Activated naive CD4-positive, alpha-beta T cell treated with anti-CD3 and anti-CD28 coated beads, Interleukin-2, amount 50 U/mL, for 72 hours (primary cell): ENCODE measurements around the gene THAP2. TPM values are rescaled to one million over a fixed set of nuclear protein-coding genes. Genes with fewer than 3 reads are reported as not detected.
A peak's percentile ranks its signal among the peaks of the same experiment; 100 is the strongest.

Source experiments
- ATAC-seq, 2 donors: fragments of 150-1000 bp; cut with Tn5 transposase; 2 replicates each; pipeline ENCODE4 v1.10.0; 2021; ENCODE audit warnings: mild to moderate bottlenecking in 2 of 2, moderate library complexity in 2 of 2
- DNase-seq, 2 donors: peaks; one replicate each; pipeline ENCODE4 v3.0.0; 2021 to 2022; ENCODE audit warnings: low spot score in 2 of 2
- H3K27ac Mint-ChIP-seq, 2 donors: one replicate each; pipeline ENCODE4 v1.8.0; 2022; ENCODE audit warnings: mild to moderate bottlenecking in 2 of 2, mixed read lengths in 2 of 2
- H3K36me3 Mint-ChIP-seq, 2 donors: one replicate each; pipeline ENCODE4 v1.8.0; 2022; ENCODE audit warnings: mixed read lengths in 2 of 2
- H3K9me3 Mint-ChIP-seq, 2 donors: one replicate each; pipeline ENCODE4 v1.8.0; 2022; ENCODE audit warnings: mixed read lengths in 2 of 2
- total RNA-seq, 2 donors: library from RNA; stranded (reverse); gene quantifications; one replicate each; pipeline ENCODE4 v1.2.3, GENCODE V29; 2022

Gene THAP2
- total RNA-seq, 2 donors from 2014 or later, result 7.2 to 7.8 TPM

GRCh38 chr12:71653137-71653536 lies 11.0 kb upstream of the THAP2 start:
- ATAC-seq, result no peak
- Mint-ChIP-seq H3K27ac (no peak overlapping the region), H3K9me3 (no peaks in the 10 kb centered on the region), H3K36me3 (peaks cover 15 to 23% of the 10 kb centered on the region in 2 donors)
- DNase-seq, result no peak

GRCh38 chr12:71654200-71654599 lies 9.9 kb upstream of the THAP2 start:
- Mint-ChIP-seq H3K9me3 (no peaks in the 10 kb centered on the region), H3K27ac (no peak overlapping the region), H3K36me3 (peaks cover 22 to 31% of the 10 kb centered on the region in 2 donors)
- ATAC-seq (peak in 1 of 2 donors; percentile 26), DNase-seq (no peak)

- no peaks in the 10 kb centered on the region for H3K9me3 Mint-ChIP-seq
- DNase-seq (no peak), ATAC-seq (no peak)
- peaks cover 24 to 29% of the 10 kb centered on the region in 2 donors for H3K36me3 Mint-ChIP-seq
- peak overlapping the region in 1 of 2 donors; percentile 27 for H3K27ac Mint-ChIP-seq
Observed at GRCh38 chr12:71655495-71655894, 8.6 kb upstream of the THAP2 start.

- ATAC-seq (no peak), DNase-seq (no peak)
- Mint-ChIP-seq H3K9me3 (no peaks in the 10 kb centered on the region), H3K36me3 (peaks cover 24 to 29% of the 10 kb centered on the region in 2 donors), H3K27ac (peak overlapping the region in 1 of 2 donors; percentile 27)
Observed at GRCh38 chr12:71655907-71656306, 8.2 kb upstream of the THAP2 start.

- Mint-ChIP-seq H3K36me3 (peaks cover 26 to 32% of the 10 kb centered on the region in 2 donors), H3K27ac (no peak overlapping the region), H3K9me3 (no peaks in the 10 kb centered on the region)
- no peak for DNase-seq
- ATAC-seq, result no peak
Observed at GRCh38 chr12:71656740-71657139, 7.4 kb upstream of the THAP2 start.

GRCh38 chr12:71661977-71662530 lies 2.0 kb upstream of the THAP2 start:
- H3K27ac Mint-ChIP-seq, result peak overlapping the region; percentile 99 to 100
- ATAC-seq, result no peak
- peaks cover 2% of the 10 kb centered on the region in 2 donors for H3K9me3 Mint-ChIP-seq
- DNase-seq, result no peak
- peaks cover 52 to 66% of the 10 kb centered on the region in 2 donors for H3K36me3 Mint-ChIP-seq

- peak overlapping the region; percentile 99 to 100 for H3K27ac Mint-ChIP-seq
- peaks cover 56 to 60% of the 10 kb centered on the region in 2 donors for H3K36me3 Mint-ChIP-seq
- H3K9me3 Mint-ChIP-seq, result peaks cover 6% of the 10 kb centered on the region in 2 donors
- DNase-seq, result peak; percentile 70 to 79
- peak; percentile 63 to 81 for ATAC-seq
Observed at GRCh38 chr12:71662849-71663560, 1.1 kb upstream of the THAP2 start.

- H3K36me3 Mint-ChIP-seq, result peaks cover 47% of the 10 kb centered on the region in 2 donors
- ATAC-seq (peak in 1 of 2 donors; percentile 16), DNase-seq (no peak)
- peak overlapping the region; percentile 99 to 100 for H3K27ac Mint-ChIP-seq
- peaks cover 6% of the 10 kb centered on the region in 2 donors for H3K9me3 Mint-ChIP-seq
Observed at GRCh38 chr12:71664411-71665089, 449 bp downstream of the THAP2 start.

GRCh38 chr12:71665090-71665463 lies 976 bp downstream of the THAP2 start:
- peaks cover 6% of the 10 kb centered on the region in 2 donors for H3K9me3 Mint-ChIP-seq
- ATAC-seq (no peak), DNase-seq (no peak)
- peaks cover 46 to 47% of the 10 kb centered on the region in 2 donors for H3K36me3 Mint-ChIP-seq
- H3K27ac Mint-ChIP-seq, result peak overlapping the region; percentile 99 to 100

GRCh38 chr12:71666259-71666658 lies 2.2 kb downstream of the THAP2 start:
- Mint-ChIP-seq H3K36me3 (peaks cover 46 to 47% of the 10 kb centered on the region in 2 donors), H3K9me3 (peaks cover 6% of the 10 kb centered on the region in 2 donors), H3K27ac (peak overlapping the region in 1 of 2 donors; percentile 99)
- no peak for DNase-seq
- no peak for ATAC-seq

- ATAC-seq (no peak), DNase-seq (no peak)
- peaks cover 6 to 7% of the 10 kb centered on the region in 2 donors for H3K36me3 Mint-ChIP-seq
- H3K9me3 Mint-ChIP-seq, result peaks cover 6% of the 10 kb centered on the region in 2 donors
- H3K27ac Mint-ChIP-seq, result no peak overlapping the region
Observed at GRCh38 chr12:71671311-71671710, 7.2 kb downstream of the THAP2 start.

- ATAC-seq, result no peak
- Mint-ChIP-seq H3K27ac (no peak overlapping the region), H3K36me3 (peaks cover 6 to 7% of the 10 kb centered on the region in 2 donors), H3K9me3 (peaks cover 6% of the 10 kb centered on the region in 2 donors)
- DNase-seq, result no peak
Observed at GRCh38 chr12:71671816-71672215, 7.7 kb downstream of the THAP2 start.

- no peak overlapping the region for H3K27ac Mint-ChIP-seq
- DNase-seq (no peak), ATAC-seq (no peak)
- no peaks in the 10 kb centered on the region for H3K9me3 Mint-ChIP-seq
- H3K36me3 Mint-ChIP-seq, result no peaks in the 10 kb centered on the region
Observed at GRCh38 chr12:71682466-71682865, 18.4 kb downstream of the THAP2 start.

GRCh38 chr12:71683633-71684032 lies 19.5 kb downstream of the THAP2 start:
- no peak for ATAC-seq
- Mint-ChIP-seq H3K36me3 (no peaks in the 10 kb centered on the region), H3K9me3 (no peaks in the 10 kb centered on the region), H3K27ac (no peak overlapping the region)
- no peak for DNase-seq

- ATAC-seq (peak; percentile 14 to 42), DNase-seq (no peak)
- Mint-ChIP-seq H3K9me3 (no peaks in the 10 kb centered on the region), H3K27ac (no peak overlapping the region), H3K36me3 (no peaks in the 10 kb centered on the region)
Observed at GRCh38 chr12:71684081-71684480, 20.0 kb downstream of the THAP2 start.

GRCh38 chr12:71685312-71685906 lies 21.3 kb downstream of the THAP2 start:
- peak overlapping the region; percentile 60 to 77 for H3K27ac Mint-ChIP-seq
- DNase-seq, result no peak
- H3K9me3 Mint-ChIP-seq, result no peaks in the 10 kb centered on the region
- no peaks in the 10 kb centered on the region for H3K36me3 Mint-ChIP-seq
- ATAC-seq, result no peak
